ENCODE data around the gene ZNF608. TPM values are rescaled to one million over a fixed set of nuclear protein-coding genes. Genes with fewer than 3 reads are reported as not detected.

ZNF608 gene
- total and polyA plus RNA-seq, 4 donors: 1.4 to 7.6 (median 3.2) TPM

GRCh38 chr5:124725622-124726258 lies 20.7 kb downstream of the ZNF608 start:
- WGBS: 72% methylated on average over 4 of the region's 4 CpGs
- no peak for DNase-seq (ENCODE audit: low spot score)
- Histone ChIP-seq H3K9ac (ENCODE audit: low read depth in 1 of 2, low read length in 2 of 2) (no peak overlapping the region), H3K36me3 (ENCODE audit: control insufficient read depth in 4 of 4, insufficient read depth in 3 of 4, low read depth in 1 of 4, low read length in 3 of 4) (no peaks in the 10 kb centered on the region), H3K27ac (ENCODE audit: low read depth in 1 of 2, low read length in 2 of 2) (peak overlapping the region; percentile 14 to 30), H3K9me3 (ENCODE audit: control insufficient read depth in 4 of 4, low read length in 3 of 4) (no peaks in the 10 kb centered on the region), H3K4me3 (ENCODE audit: low read depth in 1 of 3, low read length in 3 of 3) (no peak overlapping the region), H3K4me1 (ENCODE audit: control insufficient read depth in 4 of 4, insufficient read depth in 4 of 4, low read length in 3 of 4) (peaks cover 10 to 26% (median 18%) of the 10 kb centered on the region in 4 donors), H3K27me3 (ENCODE audit: control insufficient read depth in 4 of 4, insufficient read depth in 4 of 4, low read length in 3 of 4) (no peaks in the 10 kb centered on the region)
- TF ChIP-seq NR2F2 (IDR thresholded peaks at IDR 0.05) (no peak), YY1 (IDR thresholded peaks at IDR 0.05) (no peak), RXRA (IDR thresholded peaks at IDR 0.05) (peak; percentile 76 to 79), ATF3 (IDR thresholded peaks at IDR 0.05) (no peak), EGR1 (IDR thresholded peaks at IDR 0.05; ENCODE audit: low read depth in 2 of 2) (no peak), HNF4G (IDR thresholded peaks at IDR 0.05) (no peak), SP1 (IDR thresholded peaks at IDR 0.05) (no peak), JUND (IDR thresholded peaks at IDR 0.05) (no peak), FOXA2 (IDR thresholded peaks at IDR 0.05) (no peak), HNF4A (conservative IDR thresholded peaks at IDR 0.05) (peak; percentile 26 to 40), CTCF (IDR thresholded peaks at IDR 0.05; ENCODE audit: low read depth, low read length, missing input control) (no peak), MAX (IDR thresholded peaks at IDR 0.05) (no peak), RAD21 (IDR thresholded peaks at IDR 0.05) (peak in 1 of 2 donors; percentile 22), ZBTB33 (IDR thresholded peaks at IDR 0.05) (peak; percentile 14), TAF1 (conservative IDR thresholded peaks at IDR 0.05) (no peak), GABPA (IDR thresholded peaks at IDR 0.05 in 1 of 2, conservative IDR thresholded peaks at IDR 0.05 in 1 of 2) (no peak), REST (IDR thresholded peaks at IDR 0.05) (peak; percentile 25), FOXA1 (IDR thresholded peaks at IDR 0.05) (no peak)

All from liver (tissue), 9 donors.